ENCODE measurements around the gene GNAS. TPM values are rescaled to one million over a fixed set of nuclear protein-coding genes. Genes with fewer than 3 reads are reported as not detected.
A peak's percentile ranks its signal among the peaks of the same experiment; 100 is the strongest.

Gene GNAS
- total and polyA plus RNA-seq, 9 of the 15 experiments (the other 6 are each of a cell fraction or from before 2014, with no cell fraction given): 128 to 648 (median 266) TPM

- TF ChIP-seq GTF3C2 (IDR thresholded peaks at IDR 0.05; ENCODE audit: borderline replicate concordance, extremely low read depth, insufficient read length) (no peak), MAZ (CRISPR knock-in tag; conservative IDR thresholded peaks at IDR 0.05 in 1 of 2, IDR thresholded peaks at IDR 0.05 in 1 of 2) (no peak), E2F4 (CRISPR knock-in tag; IDR thresholded peaks at IDR 0.05; ENCODE audit: low read depth) (no peak), ZNF75A (CRISPR knock-in tag; IDR thresholded peaks at IDR 0.05) (no peak), POLR3G (IDR thresholded peaks at IDR 0.05; ENCODE audit: extremely low read depth, insufficient read length, insufficient replicate concordance) (no peak), RAD51 (IDR thresholded peaks at IDR 0.05; ENCODE audit: borderline replicate concordance, low read depth) (peak; percentile 51; the same call in 1 of the 2 replicates), IRF1 (CRISPR knock-in tag; IDR thresholded peaks at IDR 0.05; ENCODE audit: borderline replicate concordance) (no peak), ETS2 (tag; IDR thresholded peaks at IDR 0.05; ENCODE audit: borderline replicate concordance, poor library complexity, severe bottlenecking) (no peak), CTCF (IDR thresholded peaks at IDR 0.05 in 2 of 3, conservative IDR thresholded peaks at IDR 0.05 in 1 of 3; ENCODE audit: insufficient read depth in 2 of 3, low read depth in 1 of 3, low read length in 3 of 3) (peak; percentile 51 to 70 (median 58)), MTA2 (IDR thresholded peaks at IDR 0.05; ENCODE audit: low read depth) (no peak), SMAD3 (CRISPR knock-in tag; conservative IDR thresholded peaks at IDR 0.05) (no peak), SAFB2 (IDR thresholded peaks at IDR 0.05; ENCODE audit: borderline replicate concordance, low read depth, low read length, severe bottlenecking) (no peak), NELFE (IDR thresholded peaks at IDR 0.05; ENCODE audit: insufficient read depth, insufficient read length) (no peak), HNRNPK (IDR thresholded peaks at IDR 0.05; ENCODE audit: low read depth, low read length, poor library complexity, severe bottlenecking) (no peak), IRF9 (tag; IDR thresholded peaks at IDR 0.05) (no peak), CREB1 (IDR thresholded peaks at IDR 0.05) (no peak), CREB1 (CRISPR knock-in tag; IDR thresholded peaks at IDR 0.05) (no peak), ZBTB17 (CRISPR knock-in tag; IDR thresholded peaks at IDR 0.05) (no peak), ELF4 (CRISPR knock-in tag; IDR thresholded peaks at IDR 0.05) (no peak), KLF16 (IDR thresholded peaks at IDR 0.05) (no peak)
Measured at GRCh38 chr20:58852543-58853271, at the start of gene GNAS (continued).
